NB4 (cell line): ENCODE data around the gene MRPL39.

Source experiments
- MAX ChIP-seq: IDR thresholded peaks from 2 replicates; pipeline ENCODE4 v1.6.1; 2011; ENCODE audit warnings: low read depth, low read length
- POLR2A ChIP-seq: IDR thresholded peaks from 2 replicates; pipeline ENCODE4 v1.6.1; 2011; ENCODE audit warnings: mild to moderate bottlenecking; ENCODE audit not compliant: insufficient read length; ENCODE audit errors: extremely low read depth
- TF ChIP-seq, protein P1 (sequence below): IDR thresholded peaks from one replicate; pipeline ENCODE4 v1.5.1; 2012; ENCODE audit warnings: low read depth, low read length

DNA sequence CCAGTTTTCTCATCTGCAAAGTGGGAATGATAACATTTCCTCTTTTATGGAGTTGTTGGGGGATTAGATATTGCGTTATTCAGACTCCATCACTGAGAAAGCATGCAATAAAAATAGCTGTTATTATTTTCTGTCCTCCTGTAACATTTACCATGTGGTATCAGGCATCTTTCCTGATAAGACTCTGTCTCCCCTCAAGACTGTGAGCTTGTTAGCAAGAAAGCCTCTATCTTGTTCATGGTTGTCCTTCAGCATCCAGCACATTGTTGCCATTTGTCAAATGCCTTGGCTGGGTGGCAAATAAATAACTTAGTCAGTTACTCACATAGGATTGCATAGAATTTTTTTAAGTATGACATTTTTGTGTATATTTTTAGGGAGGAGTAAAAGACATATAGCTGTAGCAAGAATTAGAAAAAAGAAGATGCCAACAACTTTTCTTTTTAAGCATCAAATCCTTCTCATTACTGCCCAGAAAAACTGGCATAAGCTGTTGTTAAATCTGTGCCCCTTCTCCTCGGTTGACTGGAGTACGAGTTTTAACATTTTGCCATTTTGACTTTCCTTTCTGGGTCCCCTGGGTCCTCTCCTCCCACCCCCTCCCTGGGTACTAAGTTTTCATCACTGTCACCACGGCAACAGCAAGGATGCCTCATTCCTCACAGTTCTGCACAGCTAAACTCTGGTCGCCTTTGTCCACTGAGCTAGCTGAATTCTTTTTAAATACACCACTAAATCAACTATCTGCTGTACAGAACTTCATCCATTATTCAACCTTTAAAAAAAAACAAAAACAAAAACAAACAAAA is 30.8 kb upstream of the MRPL39 start:
- no peak for TF ChIP-seq MAX
- TF ChIP-seq, protein P1, sequence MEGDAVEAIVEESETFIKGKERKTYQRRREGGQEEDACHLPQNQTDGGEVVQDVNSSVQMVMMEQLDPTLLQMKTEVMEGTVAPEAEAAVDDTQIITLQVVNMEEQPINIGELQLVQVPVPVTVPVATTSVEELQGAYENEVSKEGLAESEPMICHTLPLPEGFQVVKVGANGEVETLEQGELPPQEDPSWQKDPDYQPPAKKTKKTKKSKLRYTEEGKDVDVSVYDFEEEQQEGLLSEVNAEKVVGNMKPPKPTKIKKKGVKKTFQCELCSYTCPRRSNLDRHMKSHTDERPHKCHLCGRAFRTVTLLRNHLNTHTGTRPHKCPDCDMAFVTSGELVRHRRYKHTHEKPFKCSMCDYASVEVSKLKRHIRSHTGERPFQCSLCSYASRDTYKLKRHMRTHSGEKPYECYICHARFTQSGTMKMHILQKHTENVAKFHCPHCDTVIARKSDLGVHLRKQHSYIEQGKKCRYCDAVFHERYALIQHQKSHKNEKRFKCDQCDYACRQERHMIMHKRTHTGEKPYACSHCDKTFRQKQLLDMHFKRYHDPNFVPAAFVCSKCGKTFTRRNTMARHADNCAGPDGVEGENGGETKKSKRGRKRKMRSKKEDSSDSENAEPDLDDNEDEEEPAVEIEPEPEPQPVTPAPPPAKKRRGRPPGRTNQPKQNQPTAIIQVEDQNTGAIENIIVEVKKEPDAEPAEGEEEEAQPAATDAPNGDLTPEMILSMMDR = no peak
- TF ChIP-seq POLR2A = no peak
